Measurements from ENCODE around the gene SV2A.
"Not testable (repeated sequence)": the region's sequence is repeated elsewhere in the genome, so short reads cannot be mapped to it uniquely, and the experiment has no call there.

The SV2A gene, protein sequence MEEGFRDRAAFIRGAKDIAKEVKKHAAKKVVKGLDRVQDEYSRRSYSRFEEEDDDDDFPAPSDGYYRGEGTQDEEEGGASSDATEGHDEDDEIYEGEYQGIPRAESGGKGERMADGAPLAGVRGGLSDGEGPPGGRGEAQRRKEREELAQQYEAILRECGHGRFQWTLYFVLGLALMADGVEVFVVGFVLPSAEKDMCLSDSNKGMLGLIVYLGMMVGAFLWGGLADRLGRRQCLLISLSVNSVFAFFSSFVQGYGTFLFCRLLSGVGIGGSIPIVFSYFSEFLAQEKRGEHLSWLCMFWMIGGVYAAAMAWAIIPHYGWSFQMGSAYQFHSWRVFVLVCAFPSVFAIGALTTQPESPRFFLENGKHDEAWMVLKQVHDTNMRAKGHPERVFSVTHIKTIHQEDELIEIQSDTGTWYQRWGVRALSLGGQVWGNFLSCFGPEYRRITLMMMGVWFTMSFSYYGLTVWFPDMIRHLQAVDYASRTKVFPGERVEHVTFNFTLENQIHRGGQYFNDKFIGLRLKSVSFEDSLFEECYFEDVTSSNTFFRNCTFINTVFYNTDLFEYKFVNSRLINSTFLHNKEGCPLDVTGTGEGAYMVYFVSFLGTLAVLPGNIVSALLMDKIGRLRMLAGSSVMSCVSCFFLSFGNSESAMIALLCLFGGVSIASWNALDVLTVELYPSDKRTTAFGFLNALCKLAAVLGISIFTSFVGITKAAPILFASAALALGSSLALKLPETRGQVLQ

DNA sequence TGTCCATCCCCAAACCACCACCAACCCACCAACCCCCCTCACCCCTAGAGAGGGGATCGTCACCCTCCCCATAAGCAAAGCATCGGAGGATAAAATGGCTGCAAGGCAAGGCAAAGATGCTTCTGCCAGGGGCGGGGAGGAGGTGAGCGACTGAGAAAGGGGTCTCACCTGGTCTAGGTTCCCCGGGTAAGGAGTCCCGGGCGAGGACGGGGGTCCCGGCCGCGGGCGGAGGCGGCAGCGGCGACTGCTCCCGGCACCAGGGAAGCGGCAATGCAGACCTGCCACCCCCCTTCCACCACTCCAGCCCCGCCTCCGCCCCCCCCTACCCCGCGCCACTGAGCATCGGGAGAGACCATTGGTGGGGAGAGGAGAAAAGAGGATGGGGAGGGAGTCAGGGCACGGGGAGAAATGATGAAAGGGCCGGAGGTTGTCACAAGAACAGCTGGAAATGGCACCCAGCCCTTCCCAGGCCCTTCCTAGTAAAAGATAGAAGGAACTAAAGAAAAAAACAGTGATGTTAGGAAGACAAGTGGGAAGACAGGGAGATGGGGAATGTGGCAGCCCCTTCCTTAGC, at the start of gene SV2A:
Gene SV2A (minus strand): TSS at position 274 of the 574 bp plus-strand sequence. CDS start 4,004 bp downstream, outside the sequence.
- DNase-seq: peak; percentile 57

DNA sequence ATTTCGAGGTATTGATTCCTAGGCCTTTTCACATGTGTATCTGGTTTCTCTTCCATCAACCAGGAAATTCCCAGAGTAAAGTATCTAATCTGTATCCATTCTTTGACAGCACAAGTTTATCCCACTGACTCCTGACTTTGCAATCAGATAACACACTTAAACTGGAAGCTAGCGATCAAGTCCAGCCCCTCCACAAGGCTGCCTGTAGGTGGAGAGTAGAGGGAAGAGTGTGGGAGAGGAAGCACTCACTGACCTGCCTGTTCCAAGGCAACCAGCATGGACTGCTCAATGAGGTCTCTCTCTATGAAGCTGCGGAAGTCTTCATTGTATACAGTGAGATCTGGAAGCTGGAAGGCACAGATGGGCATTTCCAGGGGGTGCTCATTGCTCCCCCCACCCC, 49.4 kb upstream of the SV2A start:
- no peak for DNase-seq

DNA sequence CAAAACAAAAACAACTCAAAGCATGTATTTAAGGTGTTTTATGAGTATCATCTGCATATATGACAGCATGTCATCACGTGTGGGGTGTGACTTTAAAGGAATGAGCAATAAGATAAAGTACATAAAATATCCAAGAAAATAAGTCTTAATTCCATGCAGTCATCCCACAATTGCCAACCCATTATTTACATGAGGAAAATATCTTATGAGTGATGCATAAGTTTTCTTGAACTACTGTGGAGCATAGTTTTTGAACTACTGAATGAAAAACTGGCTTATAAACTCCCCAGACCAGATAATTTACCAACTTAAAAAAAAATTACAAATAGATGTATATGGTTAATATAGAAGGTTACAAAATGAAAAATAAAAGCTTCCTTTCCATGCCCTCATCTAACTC, 48.8 kb upstream of the SV2A start:
- DNase-seq: no peak

DNA sequence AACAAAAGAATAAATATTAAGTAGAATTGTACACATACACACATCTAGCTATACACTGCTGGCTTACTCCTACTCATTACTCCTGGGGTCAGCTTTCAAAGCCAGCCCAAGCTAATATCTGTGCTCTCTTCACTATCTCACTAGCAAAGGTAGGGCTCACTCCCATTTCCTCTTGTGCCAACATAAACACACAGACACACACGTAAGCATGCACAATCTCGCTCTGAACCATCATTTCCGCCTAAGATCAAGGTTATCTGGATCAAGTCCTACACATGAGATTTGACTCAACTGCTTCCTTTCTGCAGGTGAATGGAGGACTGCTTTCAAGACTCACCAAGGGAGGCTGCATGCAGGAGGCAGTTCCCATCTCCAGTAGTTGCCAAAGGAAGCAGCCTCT, 47.8 kb upstream of the SV2A start:
- no peak for DNase-seq

DNA sequence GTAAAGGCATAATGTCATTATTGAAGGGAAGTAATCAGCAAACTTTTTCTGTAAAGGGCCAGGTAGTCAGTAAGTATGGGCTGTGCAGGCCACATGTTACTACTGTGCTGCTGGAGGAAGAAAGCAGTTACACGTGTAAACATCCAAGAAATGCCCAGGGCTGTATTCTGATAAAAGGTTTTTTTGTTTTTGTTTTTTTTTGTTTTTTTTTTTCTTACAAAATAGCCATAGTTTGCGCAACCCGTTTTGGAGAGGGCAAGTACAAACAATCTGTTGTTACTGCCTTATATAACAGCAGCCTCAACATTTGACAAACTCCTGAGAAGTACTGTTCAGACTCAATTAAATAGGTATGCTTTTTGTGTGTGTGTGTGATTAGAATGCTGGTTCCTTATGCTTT, 45.7 kb upstream of the SV2A start:
- no peak for DNase-seq

DNA sequence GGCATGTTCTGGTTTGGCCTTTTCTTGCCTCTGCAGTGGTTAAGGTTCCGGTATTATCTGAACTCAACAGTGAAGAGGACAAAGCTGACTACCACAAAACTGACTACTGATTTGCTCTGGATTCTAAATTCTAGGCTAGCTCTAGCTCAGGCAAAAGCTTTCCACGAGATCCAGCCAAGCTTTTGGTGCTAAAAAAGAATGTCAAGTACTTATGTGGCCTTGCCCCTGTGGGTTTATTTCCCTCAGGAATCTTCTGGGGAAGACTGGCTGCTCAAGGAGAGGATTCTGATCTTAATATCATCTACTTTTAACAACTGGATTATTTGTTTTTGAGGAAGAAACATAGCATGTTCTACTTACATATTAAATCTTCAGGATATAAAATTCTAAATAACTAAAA, 45.1 kb upstream of the SV2A start:
- DNase-seq: no peak

DNA sequence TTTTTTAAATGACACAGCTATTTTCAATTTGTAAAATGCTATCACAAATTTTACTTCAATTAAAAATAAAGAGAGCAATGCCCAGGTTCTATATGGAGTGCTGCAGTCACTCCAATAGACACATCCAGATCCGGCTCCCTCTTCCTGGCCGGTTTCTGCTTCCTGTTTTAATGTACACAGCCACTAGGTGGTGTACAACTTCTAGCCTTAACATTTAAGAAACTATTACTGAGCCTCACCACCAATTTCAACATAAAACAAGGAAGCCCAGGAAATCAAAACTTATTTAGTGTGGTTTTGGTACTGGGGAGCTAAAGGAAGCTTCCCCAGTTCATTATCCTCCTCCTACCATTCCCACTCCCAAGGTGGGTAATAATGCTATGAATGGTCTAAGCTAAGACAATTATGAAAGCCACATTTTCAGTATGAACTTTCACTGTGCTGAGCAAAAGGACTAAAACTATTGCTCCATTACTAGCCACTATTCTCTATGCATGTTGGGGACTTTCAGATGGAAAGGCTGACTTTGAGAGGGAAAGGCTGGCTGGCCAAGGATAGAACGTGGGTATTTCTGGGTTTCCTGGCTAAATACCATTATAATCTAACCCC, 44.5 kb upstream of the SV2A start:
- peak; percentile 75 for DNase-seq

DNA sequence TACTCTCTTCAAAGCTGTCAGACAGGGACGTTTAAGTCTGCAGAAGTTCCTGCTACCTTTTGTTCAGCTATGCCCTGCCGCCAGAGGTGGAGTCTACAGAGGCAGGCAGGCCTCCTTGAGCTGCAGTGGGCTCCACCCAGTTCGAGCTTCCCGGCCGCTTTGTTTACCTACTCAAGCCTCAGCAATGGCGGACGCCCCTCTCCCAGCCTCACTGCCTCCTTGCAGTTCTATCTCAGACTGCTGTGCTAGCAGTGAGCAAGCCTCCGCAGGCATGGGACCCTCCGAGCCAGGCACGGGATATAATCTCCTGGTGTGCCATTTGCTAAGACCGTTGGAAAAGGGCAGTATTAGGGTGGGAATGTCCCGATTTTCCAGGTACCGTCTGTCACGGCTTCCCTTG, 39.9 kb upstream of the SV2A start:
- DNase-seq: not testable (repeated sequence)

DNA sequence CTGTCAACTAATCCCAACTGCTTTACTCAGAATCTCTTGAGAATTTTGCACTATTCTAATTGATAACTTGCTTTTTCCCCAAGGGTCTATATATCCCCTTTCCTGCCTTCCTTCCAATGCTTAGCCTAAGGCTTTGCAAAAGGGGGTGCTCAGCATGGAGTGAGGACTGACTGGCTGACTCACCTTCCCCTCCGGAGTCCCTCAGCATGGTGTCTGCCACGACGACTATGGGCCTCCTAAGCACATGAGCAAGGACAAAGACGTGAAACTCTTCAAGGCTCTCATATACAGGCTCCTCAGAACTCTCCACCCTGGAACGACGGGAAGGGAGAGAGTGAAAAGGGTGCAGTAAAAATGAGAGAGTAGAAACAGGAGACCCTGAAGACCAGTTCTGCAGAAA, 32.3 kb upstream of the SV2A start:
- no peak for DNase-seq

DNA sequence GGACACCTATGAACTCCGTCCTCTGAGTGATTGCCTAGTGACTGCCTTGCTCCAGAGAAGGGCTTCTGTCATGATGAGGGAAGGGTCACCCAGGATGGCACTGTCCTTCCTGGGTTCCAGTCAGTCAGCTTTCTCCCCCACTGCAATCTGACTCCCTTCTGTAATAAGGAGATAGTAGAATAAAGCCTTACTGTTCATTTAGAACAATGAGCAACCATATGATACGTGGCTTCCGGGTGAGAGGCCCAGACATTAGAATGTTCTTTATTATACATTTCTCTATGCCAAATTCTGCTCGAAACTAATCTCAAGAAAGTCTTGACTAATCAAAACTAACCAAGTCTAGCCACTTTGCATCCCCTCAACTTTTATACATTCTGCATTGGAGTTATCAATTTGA, 27.6 kb upstream of the SV2A start:
- no peak for DNase-seq

DNA sequence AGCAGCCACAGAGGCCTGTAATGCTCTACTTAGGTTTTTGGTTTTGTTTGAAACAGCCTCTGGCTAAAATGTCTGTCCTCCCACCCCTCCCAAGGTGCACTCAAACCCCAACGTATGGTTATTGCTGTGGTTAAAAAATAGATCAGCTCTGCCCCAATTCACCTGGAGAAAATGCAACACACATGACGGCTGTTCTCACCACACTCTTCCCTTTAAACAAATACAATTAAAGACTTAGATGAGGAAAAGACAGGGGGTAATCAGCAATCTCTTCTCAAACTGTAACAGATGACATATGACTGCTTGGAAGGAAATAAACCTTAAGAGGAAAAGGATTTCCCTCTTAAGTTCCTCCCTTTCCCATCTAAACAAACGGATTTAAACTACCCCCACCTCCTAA, 25.2 kb upstream of the SV2A start:
- DNase-seq: no peak

DNA sequence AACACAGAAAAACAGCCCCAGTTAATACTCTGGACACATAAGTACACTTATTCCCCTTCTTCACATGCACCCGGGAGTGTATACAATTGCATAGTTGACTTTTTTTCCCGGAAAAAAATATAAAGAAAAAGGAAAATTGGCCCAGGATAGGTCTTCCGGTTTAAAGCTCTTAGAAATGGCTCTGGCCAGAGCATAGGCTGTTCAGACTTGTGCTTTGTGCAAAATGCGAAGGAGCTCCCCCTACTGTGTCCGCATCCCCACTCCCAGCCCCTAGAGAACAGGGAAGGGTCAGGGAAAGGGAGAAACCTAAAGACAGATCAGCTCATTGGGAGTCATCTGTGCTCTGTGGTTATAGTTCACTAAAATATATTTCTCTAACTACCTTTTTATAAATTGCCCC, 24.6 kb upstream of the SV2A start:
- no peak for DNase-seq

DNA sequence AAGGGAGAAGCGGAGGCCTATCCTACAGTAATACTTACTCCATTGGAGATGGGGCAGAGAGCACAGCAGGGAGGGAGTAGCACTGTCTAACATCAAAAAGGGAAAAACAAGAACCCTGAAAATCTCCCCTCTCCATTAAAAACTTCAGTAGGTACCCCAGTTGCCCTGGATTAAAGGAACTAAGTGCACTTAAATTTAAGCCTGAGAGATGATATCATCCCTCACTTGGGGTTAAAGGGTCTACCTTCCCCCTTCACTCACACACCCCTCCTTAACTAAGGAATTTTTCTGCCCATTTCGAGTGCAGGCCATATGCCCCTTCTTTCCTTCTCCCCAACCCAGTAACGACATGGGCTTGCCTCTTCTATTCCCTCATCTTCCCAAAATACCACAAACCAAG, 22.8 kb upstream of the SV2A start:
- no peak for DNase-seq

DNA sequence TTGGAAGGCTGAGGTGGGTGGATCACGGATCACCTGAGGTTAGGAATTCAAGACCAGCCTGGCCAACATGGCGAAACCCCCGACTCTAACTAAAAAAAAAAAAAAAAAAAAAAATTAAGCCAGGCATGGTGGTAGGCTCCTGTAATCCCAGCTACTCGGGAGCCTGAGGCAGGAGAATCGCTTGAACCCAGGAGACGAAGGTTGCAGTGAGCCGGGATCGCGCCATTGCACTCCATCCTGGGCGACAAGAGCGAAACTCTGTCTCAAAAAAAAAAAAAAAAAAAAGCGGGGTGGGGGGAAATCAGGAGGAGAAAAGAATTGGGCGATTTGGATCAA, 21.0 kb upstream of the SV2A start:
- DNase-seq: not testable (repeated sequence)

DNA sequence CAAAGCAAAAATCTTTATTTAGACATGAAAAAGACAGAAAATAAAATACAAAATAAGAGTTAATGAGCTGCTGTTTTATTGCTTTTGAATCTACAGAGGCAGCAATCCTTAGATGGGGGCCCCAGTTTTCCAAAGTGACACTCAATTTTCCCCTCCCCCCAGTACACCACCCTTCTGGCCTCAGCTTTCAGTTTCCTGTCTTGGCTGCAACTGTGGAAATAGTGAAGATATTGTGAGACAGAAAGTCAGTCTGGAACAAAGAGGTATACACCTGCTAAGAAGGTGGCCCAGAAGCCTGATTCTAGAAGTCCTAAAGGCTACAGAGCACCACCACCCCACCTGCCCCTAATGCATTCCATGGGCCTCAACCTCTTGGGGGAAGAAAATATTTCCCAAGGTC, 20.1 kb upstream of the SV2A start:
- no peak for DNase-seq

DNA sequence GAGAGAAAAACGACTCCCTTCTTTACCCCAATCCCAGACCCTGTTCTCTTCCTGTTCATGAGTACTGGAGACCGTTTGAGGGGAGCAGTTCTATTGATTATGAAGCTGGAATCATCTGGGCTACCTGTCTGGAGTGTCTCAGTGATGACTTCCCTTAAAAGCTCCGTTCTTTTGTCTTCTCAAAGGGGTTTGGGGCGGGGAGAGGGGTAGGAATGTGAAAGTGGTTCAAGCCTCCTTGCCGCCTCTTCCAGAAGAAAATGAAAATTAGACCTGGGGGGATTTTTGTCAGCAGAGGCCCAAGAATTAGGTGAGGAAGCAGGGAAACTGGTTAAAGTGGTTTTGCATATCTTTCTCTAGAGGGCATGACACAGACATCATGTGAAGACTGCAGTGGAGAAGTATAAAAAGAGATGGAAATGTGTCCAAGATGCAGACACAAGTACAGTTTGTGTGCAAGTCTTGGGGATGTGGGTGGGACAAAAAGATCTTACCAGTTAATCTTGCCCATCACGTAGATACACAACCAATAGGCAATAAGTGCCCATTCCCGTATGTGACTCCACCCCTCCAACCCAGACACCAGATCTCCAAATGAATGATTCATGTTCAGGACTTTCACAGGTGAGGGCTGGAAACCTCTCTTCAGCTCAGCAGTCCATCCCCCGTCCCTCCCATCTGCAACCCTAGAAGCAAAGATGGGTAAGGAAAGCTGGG, 19.5 kb upstream of the SV2A start:
- DNase-seq: no peak

DNA sequence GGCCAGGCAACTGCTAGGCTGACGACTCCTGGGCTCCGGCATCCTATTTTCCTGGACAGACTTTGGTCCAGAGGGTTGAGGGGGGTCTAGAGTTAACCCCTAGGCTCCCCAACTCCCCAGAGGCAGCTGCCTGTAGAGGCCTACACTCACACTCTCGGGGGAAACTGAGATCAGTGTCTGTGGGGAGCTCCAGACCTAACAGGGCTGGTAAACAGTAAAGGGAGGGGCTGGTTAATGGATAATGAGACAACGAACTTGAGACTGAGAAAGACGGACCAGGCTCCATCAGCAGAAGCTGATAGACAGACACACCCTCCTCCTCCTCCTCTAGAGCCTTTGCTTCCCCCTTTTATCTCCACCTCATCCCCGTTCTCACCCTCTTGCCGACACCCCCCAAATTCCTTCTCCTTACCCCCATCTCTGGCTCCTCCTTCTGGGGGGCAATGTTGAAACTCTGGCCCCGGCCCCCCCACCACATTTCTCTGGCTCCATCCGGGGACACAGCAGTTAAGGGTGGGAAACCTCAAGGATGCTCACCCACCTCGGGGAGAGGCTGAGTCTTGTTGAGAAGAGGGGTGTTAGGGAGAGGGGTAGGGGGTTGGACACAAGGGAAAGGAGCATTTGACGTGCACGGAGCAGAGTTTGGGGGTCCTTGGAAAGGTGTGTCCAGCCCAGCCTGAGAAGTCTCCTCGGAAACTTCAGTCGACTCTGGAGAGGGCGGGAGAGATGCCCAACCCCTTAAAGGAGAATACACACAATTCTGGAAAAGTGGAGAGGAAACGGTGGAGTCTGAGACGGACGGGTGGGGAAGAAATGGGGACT, 18.7 kb upstream of the SV2A start, which contains the start of gene MTMR11:
Gene MTMR11 (minus strand): TSS at position 710 of the 822 bp plus-strand sequence. CDS start 232 bp downstream, at position 478.
- DNase-seq: no peak

DNA sequence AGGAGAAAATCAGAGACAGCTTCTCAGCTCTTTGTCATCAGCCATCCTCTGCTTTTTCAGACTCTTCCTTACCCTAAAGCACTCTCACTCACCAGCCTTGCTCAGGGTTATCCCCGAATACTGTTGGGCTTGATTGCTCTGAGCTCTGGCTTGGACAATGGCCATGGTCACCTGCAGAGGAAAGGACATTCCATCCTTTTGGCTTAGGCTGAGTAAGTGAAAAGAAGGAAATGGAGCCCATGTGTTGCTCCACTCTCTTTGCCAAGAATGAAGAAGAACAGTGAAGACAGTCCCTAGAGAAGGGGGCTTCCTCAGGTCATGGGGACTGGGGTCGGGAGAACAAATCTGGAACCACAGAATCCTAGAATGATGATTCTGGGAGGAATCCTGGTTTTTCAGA, 16.7 kb upstream of the SV2A start:
- DNase-seq: no peak

DNA sequence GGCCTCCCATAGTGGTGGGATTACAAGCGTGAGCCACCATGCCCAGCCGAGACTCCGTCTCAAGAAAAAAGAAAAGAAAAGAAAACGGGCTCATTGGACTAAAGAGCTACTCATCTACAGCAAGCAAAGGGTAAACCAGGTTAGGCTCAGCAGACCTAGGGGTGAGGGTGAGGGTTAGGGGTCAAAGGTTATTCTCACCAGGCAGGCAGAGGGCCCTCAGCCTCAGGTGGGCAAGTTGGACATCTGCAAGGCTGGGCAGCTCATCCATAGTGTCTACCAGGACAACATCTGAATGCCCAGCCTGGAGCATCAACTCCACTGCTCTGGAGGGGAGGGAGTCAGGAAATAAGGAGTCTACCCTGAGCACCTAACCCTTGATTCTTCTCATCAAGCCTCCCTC, 15.6 kb upstream of the SV2A start:
- DNase-seq: no peak

DNA sequence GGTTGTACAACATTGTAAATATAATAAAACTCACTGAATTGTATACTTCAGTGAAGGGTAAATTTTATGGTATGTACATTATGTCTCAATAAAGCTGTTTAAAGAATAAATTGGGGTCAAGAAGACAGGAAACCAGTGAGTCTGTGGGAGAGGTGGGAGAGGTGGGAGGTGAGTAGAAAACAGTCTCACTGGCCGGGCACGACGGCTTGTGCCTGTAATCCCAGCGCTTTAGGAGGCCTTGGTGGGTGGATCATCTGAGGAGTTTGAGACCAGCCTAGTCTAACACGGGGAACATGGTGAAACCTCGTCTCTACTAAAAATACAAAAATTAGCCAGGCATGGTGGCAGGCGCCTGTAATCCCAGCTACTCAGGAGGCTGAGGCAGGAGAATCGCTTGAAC, 14.8 kb upstream of the SV2A start:
- no peak for DNase-seq

DNA sequence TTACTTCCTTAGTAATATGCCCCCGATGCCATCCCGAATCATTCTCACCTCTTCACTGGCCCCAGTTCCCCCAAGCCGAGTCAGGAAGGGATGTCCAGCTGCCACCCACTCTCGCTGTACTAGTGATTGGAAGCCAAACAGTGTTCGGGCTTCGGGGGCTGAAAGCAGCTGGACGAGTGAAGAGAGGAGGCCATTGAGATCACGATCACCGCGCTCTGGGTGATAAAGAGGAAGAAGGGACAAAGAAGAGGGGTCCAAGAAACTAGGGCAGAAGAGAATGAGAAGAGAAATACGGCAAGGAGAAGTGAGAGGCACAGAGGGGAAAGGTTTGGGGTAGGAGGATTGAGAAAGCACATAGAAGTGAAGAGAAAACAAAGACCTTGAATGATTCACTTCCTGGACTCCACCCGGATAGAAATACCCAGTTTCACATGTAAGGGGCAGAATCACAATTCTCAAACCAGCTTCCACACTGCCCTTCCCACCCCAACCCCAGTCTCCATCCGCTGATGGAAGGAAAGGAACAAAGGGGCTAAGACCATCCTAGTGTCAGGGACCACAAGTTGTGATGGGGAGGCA, 13.7 kb upstream of the SV2A start:
- DNase-seq: no peak

DNA sequence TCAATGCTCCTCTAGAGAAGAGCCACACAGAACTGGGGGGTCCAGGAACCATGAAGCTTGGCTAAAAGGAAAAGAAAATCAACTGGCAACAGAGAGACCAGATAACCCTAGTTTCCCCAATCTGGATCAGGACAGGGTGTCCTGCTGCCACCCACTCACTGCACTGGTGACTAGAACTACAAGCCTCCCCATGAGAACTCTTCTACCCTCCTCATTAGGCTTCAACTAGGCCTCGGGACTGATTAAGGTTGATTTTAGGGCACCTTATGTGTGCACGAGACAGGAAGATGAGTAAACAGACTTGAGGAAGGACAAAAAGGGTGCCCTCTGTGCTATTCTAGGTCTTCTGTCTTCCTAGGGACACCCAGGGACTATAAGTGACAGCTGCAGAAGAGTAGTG, 12.2 kb upstream of the SV2A start:
- DNase-seq: no peak

Measured in CD4-positive, alpha-beta T cell treated with Interleukin-10 for 1 hour (primary cell).